PFSK-1 (cell line): Measurements from ENCODE around the gene TASOR2.

ENCODE experiments used
- FOXP2 ChIP-seq: optimal IDR thresholded peaks from 2 replicates; pipeline ENCODE3; 2011; ENCODE audit warnings: borderline replicate concordance, control low read depth, inconsistent platforms; ENCODE audit not compliant: insufficient read depth; ENCODE audit errors: extremely low read length, extremely low read depth
- POLR2AphosphoS5 ChIP-seq: IDR thresholded peaks from 2 replicates; pipeline ENCODE4 v1.6.1; 2012; ENCODE audit warnings: low read depth, mild to moderate bottlenecking, control low read depth, low read length, moderate library complexity
- REST ChIP-seq, 2 experiments: IDR thresholded peaks; 2 replicates each; pipeline versions ENCODE4 v1.6.1 to v1.8.0; 2011 to 2012; ENCODE audit warnings: low read depth in 2 of 2, low read length in 2 of 2, control low read depth in 1 of 2, inconsistent platforms in 1 of 2, mild to moderate bottlenecking in 1 of 2, moderate library complexity in 1 of 2; ENCODE audit not compliant: insufficient read depth in 1 of 2
- SIN3A ChIP-seq: IDR thresholded peaks from 2 replicates; pipeline ENCODE4 v1.6.1; 2012; ENCODE audit warnings: mild to moderate bottlenecking, low read length, moderate library complexity, borderline replicate concordance; ENCODE audit not compliant: insufficient read depth
- TAF1 ChIP-seq: IDR thresholded peaks from 2 replicates; pipeline ENCODE4 v1.6.1; 2012; ENCODE audit warnings: low read length, control low read depth, borderline replicate concordance; ENCODE audit not compliant: insufficient read depth

The TASOR2 gene

GRCh38 chr10:5651388-5651764 is 33.3 kb upstream of the TASOR2 start:
- no peak for TF ChIP-seq REST (IDR thresholded peaks at IDR 0.05; ENCODE audit: insufficient read depth in 1 of 2, low read depth in 2 of 2, low read length in 2 of 2)
- TF ChIP-seq FOXP2, result no peak
- TF ChIP-seq POLR2AphosphoS5, result no peak
- TF ChIP-seq SIN3A, result no peak
- no peak for TF ChIP-seq TAF1

GRCh38 chr10:5652746-5653145 is 31.9 kb upstream of the TASOR2 start:
- TF ChIP-seq REST (IDR thresholded peaks at IDR 0.05; ENCODE audit: insufficient read depth in 1 of 2, low read depth in 2 of 2, low read length in 2 of 2) (no peak), TAF1 (no peak), SIN3A (no peak), FOXP2 (no peak), POLR2AphosphoS5 (no peak)

GRCh38 chr10:5654218-5654755 is 30.4 kb upstream of the TASOR2 start:
- TF ChIP-seq SIN3A (no peak), REST (IDR thresholded peaks at IDR 0.05; ENCODE audit: insufficient read depth in 1 of 2, low read depth in 2 of 2, low read length in 2 of 2) (no peak), POLR2AphosphoS5 (no peak)

GRCh38 chr10:5655121-5655520 is 29.5 kb upstream of the TASOR2 start:
- no peak for TF ChIP-seq FOXP2
- no peak for TF ChIP-seq SIN3A
- TF ChIP-seq POLR2AphosphoS5, result no peak
- no peak for TF ChIP-seq TAF1

- no peak for TF ChIP-seq POLR2AphosphoS5
- TF ChIP-seq TAF1, result no peak
- no peak for TF ChIP-seq FOXP2
- TF ChIP-seq REST (IDR thresholded peaks at IDR 0.05; ENCODE audit: insufficient read depth in 1 of 2, low read depth in 2 of 2, low read length in 2 of 2), result no peak
- TF ChIP-seq SIN3A, result no peak
These were observed 27.7 kb upstream of the TASOR2 start for GRCh38 chr10:5656737-5657579.
